Metanephros (tissue), 1 donor: ENCODE measurements around the gene ENKD1. TPM values are rescaled to one million over a fixed set of nuclear protein-coding genes. Genes with fewer than 3 reads are reported as not detected.

ENCODE experiments used
- total RNA-seq: library from RNA; depleted of rRNA; stranded (reverse); fragments of >200 nt; gene quantifications from one replicate; pipeline ENCODE4 v1.2.3, GENCODE V29; 2014

The ENKD1 gene
- 18.1 TPM for total RNA-seq

GRCh38 chr16:67666559-67667452 is at the start of gene ENKD1, which contains the start of gene C16orf86:
Gene ENKD1 (minus strand): TSS chr16:67666750. CDS start chr16:67666442, 308 bp downstream.
Gene C16orf86 (plus strand): TSS chr16:67666814. CDS start chr16:67666971, 157 bp downstream.

GRCh38 chr16:67660564-67661028 is 6.0 kb downstream of the ENKD1 start, which contains the start of gene PARD6A:
Gene PARD6A (plus strand): TSS chr16:67660960. CDS start chr16:67661039, 79 bp downstream.

GRCh38 chr16:67659675-67660563 is 6.6 kb downstream of the ENKD1 start, which contains the start of gene ACD:
Gene ACD (minus strand): TSS chr16:67660260. CDS start chr16:67660220, 40 bp downstream.

Other genes with a start within 250 kb of the ENKD1 start
- gene HSD11B2, start 235.6 kb downstream of the ENKD1 start, total RNA-seq, result 198 TPM
- gene ATP6V0D1, start 185.6 kb downstream of the ENKD1 start, total RNA-seq, result 91.1 TPM
- gene AGRP, start 183.2 kb downstream of the ENKD1 start, total RNA-seq, result 0.47 TPM
- gene RIPOR1, start 137.9 kb downstream of the ENKD1 start, total RNA-seq, result 55.6 TPM
- 49.9 TPM for gene CTCF, start 104.2 kb downstream of the ENKD1 start, total RNA-seq
- gene CARMIL2, start 21.6 kb downstream of the ENKD1 start, total RNA-seq, result 0.64 TPM
- gene ACD, start 6.5 kb downstream of the ENKD1 start, total RNA-seq, result 20.1 TPM
- gene PARD6A, start 5.8 kb downstream of the ENKD1 start, total RNA-seq, result 3.9 TPM
- gene C16orf86, start 64 bp upstream of the ENKD1 start, total RNA-seq, result 3.9 TPM
- 18.4 TPM for gene GFOD2, start 52.6 kb upstream of the ENKD1 start, total RNA-seq
- 18.7 TPM for gene RANBP10, start 139.8 kb upstream of the ENKD1 start, total RNA-seq
- 5.4 TPM for gene TSNAXIP1, start 140.1 kb upstream of the ENKD1 start, total RNA-seq
- gene THAP11, start 175.6 kb upstream of the ENKD1 start, total RNA-seq, result 37.0 TPM
- gene NUTF2, start 180.2 kb upstream of the ENKD1 start, total RNA-seq, result 115 TPM
- 39.8 TPM for gene CENPT, start 180.9 kb upstream of the ENKD1 start, total RNA-seq
- gene EDC4, start 206.3 kb upstream of the ENKD1 start, total RNA-seq, result 82.0 TPM
- gene NRN1L, start 218.1 kb upstream of the ENKD1 start, total RNA-seq, result 1.2 TPM
- gene PSKH1, start 226.5 kb upstream of the ENKD1 start, total RNA-seq, result 26.0 TPM